ENCODE data around the gene KIF6. TPM values are rescaled to one million over a fixed set of nuclear protein-coding genes. Genes with fewer than 3 reads are reported as not detected.

KIF6 gene
- polyA plus RNA-seq, 1 donor (not counting 4 experiments of a cell fraction or from before 2014, with no cell fraction given) = 0.14 TPM

- Histone ChIP-seq H2AFZ (ENCODE audit: control insufficient read depth, low read length) (no peak overlapping the region), H3K79me2 (ENCODE audit: control insufficient read depth, insufficient read depth, low read length) (no peaks in the 10 kb centered on the region), H3K9me1 (ENCODE audit: control insufficient read depth, extremely low read depth, insufficient read depth, low read length) (no peaks in the 10 kb centered on the region), H3K4me2 (ENCODE audit: control insufficient read depth, extremely low read depth, insufficient read depth, low read depth, low read length) (no peak overlapping the region), H3K4me1 (ENCODE audit: control insufficient read depth, extremely low read depth, insufficient read depth, low read length) (no peaks in the 10 kb centered on the region), H3K27ac (ENCODE audit: control insufficient read depth, insufficient read depth, low read length) (no peak overlapping the region), H4K20me1 (ENCODE audit: control insufficient read depth, extremely low read depth, insufficient read depth, low read length) (no peaks in the 10 kb centered on the region), H3K9ac (ENCODE audit: control insufficient read depth, extremely low read depth, insufficient read depth, low read length) (no peak overlapping the region), H3K4me3 (ENCODE audit: control insufficient read depth in 2 of 3, extremely low read depth in 1 of 3, insufficient read depth in 2 of 3, low read depth in 1 of 3, low read length in 3 of 3) (no peak overlapping the region), H3K36me3 (ENCODE audit: control insufficient read depth in 2 of 2, extremely low read depth in 1 of 2, insufficient read depth in 2 of 2, low read length in 2 of 2) (no peaks in the 10 kb centered on the region), H3K27me3 (ENCODE audit: control insufficient read depth, extremely low read depth, insufficient read depth, low read length) (no peaks in the 10 kb centered on the region), H3K9me3 (ENCODE audit: control insufficient read depth, low read depth, low read length) (no peaks in the 10 kb centered on the region)
- no peak for TF ChIP-seq EZH2 (IDR thresholded peaks at IDR 0.05; ENCODE audit: low read length)
- TF ChIP-seq, protein P1, sequence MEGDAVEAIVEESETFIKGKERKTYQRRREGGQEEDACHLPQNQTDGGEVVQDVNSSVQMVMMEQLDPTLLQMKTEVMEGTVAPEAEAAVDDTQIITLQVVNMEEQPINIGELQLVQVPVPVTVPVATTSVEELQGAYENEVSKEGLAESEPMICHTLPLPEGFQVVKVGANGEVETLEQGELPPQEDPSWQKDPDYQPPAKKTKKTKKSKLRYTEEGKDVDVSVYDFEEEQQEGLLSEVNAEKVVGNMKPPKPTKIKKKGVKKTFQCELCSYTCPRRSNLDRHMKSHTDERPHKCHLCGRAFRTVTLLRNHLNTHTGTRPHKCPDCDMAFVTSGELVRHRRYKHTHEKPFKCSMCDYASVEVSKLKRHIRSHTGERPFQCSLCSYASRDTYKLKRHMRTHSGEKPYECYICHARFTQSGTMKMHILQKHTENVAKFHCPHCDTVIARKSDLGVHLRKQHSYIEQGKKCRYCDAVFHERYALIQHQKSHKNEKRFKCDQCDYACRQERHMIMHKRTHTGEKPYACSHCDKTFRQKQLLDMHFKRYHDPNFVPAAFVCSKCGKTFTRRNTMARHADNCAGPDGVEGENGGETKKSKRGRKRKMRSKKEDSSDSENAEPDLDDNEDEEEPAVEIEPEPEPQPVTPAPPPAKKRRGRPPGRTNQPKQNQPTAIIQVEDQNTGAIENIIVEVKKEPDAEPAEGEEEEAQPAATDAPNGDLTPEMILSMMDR (optimal IDR thresholded peaks at IDR 0.05 in 1 of 3, IDR thresholded peaks at IDR 0.05 in 1 of 3, conservative IDR thresholded peaks at IDR 0.05 in 1 of 3; ENCODE audit: extremely low read depth in 1 of 3, insufficient read depth in 2 of 3, low read length in 3 of 3) = no peak
- DNase-seq (ENCODE audit: low read depth, low spot score) (no peak), FAIRE-seq (no peak)
- dilution Hi-C loops (cut with MboI; ENCODE audit: extremely low pct_ligation_motif_present, low sequenced_read_pairs) = no loop called here
Measured at GRCh38 chr6:39688494-39688893, 36.7 kb downstream of the KIF6 start.

GRCh38 chr6:39686976-39687375 is 38.2 kb downstream of the KIF6 start:
- dilution Hi-C loops (cut with MboI; ENCODE audit: extremely low pct_ligation_motif_present, low sequenced_read_pairs) = no loop called here

More at GRCh38 chr6:39686976-39687375, 38.2 kb downstream of the KIF6 start:
- H3K79me2 ChIP-seq (ENCODE audit: control insufficient read depth, insufficient read depth, low read length) = no peaks in the 10 kb centered on the region
- FAIRE-seq = no peak
- no peak overlapping the region for H3K27ac ChIP-seq (ENCODE audit: control insufficient read depth, insufficient read depth, low read length)
- no peaks in the 10 kb centered on the region for H3K4me1 ChIP-seq (ENCODE audit: control insufficient read depth, extremely low read depth, insufficient read depth, low read length)
- TF ChIP-seq, protein P1 (optimal IDR thresholded peaks at IDR 0.05 in 1 of 3, IDR thresholded peaks at IDR 0.05 in 1 of 3, conservative IDR thresholded peaks at IDR 0.05 in 1 of 3; ENCODE audit: extremely low read depth in 1 of 3, insufficient read depth in 2 of 3, low read length in 3 of 3) = no peak
- TF ChIP-seq EZH2 (IDR thresholded peaks at IDR 0.05; ENCODE audit: low read length) = no peak
- H3K9ac ChIP-seq (ENCODE audit: control insufficient read depth, extremely low read depth, insufficient read depth, low read length) = no peak overlapping the region
- H3K9me3 ChIP-seq (ENCODE audit: control insufficient read depth, low read depth, low read length) = no peaks in the 10 kb centered on the region
- H3K36me3 ChIP-seq (ENCODE audit: control insufficient read depth in 2 of 2, extremely low read depth in 1 of 2, insufficient read depth in 2 of 2, low read length in 2 of 2) = no peaks in the 10 kb centered on the region
- H3K27me3 ChIP-seq (ENCODE audit: control insufficient read depth, extremely low read depth, insufficient read depth, low read length) = no peaks in the 10 kb centered on the region
- DNase-seq (ENCODE audit: low read depth, low spot score) = no peak
- H3K9me1 ChIP-seq (ENCODE audit: control insufficient read depth, extremely low read depth, insufficient read depth, low read length) = no peaks in the 10 kb centered on the region
- no peak overlapping the region for H3K4me2 ChIP-seq (ENCODE audit: control insufficient read depth, extremely low read depth, insufficient read depth, low read depth, low read length)
- H4K20me1 ChIP-seq (ENCODE audit: control insufficient read depth, extremely low read depth, insufficient read depth, low read length) = no peaks in the 10 kb centered on the region
- no peak overlapping the region for H2AFZ ChIP-seq (ENCODE audit: control insufficient read depth, low read length)
- H3K4me3 ChIP-seq (ENCODE audit: control insufficient read depth in 2 of 3, extremely low read depth in 1 of 3, insufficient read depth in 2 of 3, low read depth in 1 of 3, low read length in 3 of 3) = no peak overlapping the region
